Measurements from ENCODE around the gene ODF2L.

Gene ODF2L

DNA sequence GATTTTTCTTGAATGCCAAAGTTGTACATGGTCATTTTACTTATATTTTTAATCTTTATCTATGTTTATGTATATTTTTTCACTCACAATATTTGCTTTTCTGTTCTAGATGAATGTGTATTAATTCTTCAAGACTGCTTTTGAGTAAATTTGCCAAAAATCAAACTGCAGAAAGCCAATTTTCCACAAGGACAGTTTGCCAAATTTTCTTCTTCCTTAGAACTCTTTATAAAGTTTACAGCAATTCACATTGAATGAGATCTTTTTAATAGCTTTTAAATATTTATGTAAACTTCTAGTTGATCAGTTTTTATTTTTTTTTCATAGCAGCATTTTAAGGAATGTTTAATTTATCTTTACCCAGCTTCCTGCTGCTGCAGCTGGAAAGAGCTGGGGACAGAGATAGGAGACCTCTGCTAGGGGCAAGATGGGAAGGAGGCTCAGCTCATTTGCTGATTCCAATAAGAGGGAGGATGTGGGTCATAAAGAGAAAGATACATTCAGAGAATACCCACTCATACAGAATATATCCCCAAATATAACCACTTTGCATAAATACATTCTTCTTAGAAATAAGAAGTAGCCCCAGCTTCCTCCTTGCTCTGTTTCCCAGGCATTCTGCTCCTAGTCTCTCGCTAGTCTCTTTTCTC, 93.0 kb downstream of the ODF2L start:
- DNase-seq: no peak
